ENCODE data around the gene SHROOM3. TPM values are rescaled to one million over a fixed set of nuclear protein-coding genes. Genes with fewer than 3 reads are reported as not detected.

The SHROOM3 gene
- total and polyA plus RNA-seq, 2 experiments from 2014 or later, result 11.3 to 73.5 TPM

- Histone ChIP-seq H3K36me3 (ENCODE audit: insufficient read depth) (no peaks in the 10 kb centered on the region), H3K27ac (ENCODE audit: low read depth) (no peak overlapping the region), H3K4me1 (ENCODE audit: insufficient read depth) (no peaks in the 10 kb centered on the region), H3K9me2 (ENCODE audit: insufficient read depth) (no peaks in the 10 kb centered on the region), H3K4me3 (no peak overlapping the region), H3K4me2 (no peak overlapping the region), H3K79me2 (replicated peaks; ENCODE audit: insufficient read depth) (no peaks in the 10 kb centered on the region), H2AFZ (no peak overlapping the region), H3F3A (replicated peaks; ENCODE audit: low read depth) (no peaks in the 10 kb centered on the region), H3K27me3 (ENCODE audit: insufficient read depth) (no peaks in the 10 kb centered on the region), H4K20me1 (replicated peaks; ENCODE audit: insufficient read depth) (no peaks in the 10 kb centered on the region)
- DNase-seq (ENCODE audit: low spot score) (no peak), ATAC-seq (no peak)
- TF ChIP-seq STAT1 (IDR thresholded peaks at IDR 0.05; ENCODE audit: unreplicated experiment) (no peak), CREB1 (CRISPR knock-in tag; IDR thresholded peaks at IDR 0.05; ENCODE audit: low read depth) (no peak), ZNF462 (CRISPR knock-in tag; IDR thresholded peaks at IDR 0.05) (no peak), POLR2AphosphoS5 (IDR thresholded peaks at IDR 0.05; ENCODE audit: low read depth) (no peak), NANOG (IDR thresholded peaks at IDR 0.05; ENCODE audit: borderline replicate concordance) (no peak), EZH2phosphoT487 (IDR thresholded peaks at IDR 0.05; ENCODE audit: unreplicated experiment) (no peak), ZNF114 (CRISPR knock-in tag; IDR thresholded peaks at IDR 0.05) (no peak), EZH2 (IDR thresholded peaks at IDR 0.05; ENCODE audit: low read depth, unreplicated experiment) (no peak), JUNB (IDR thresholded peaks at IDR 0.05; ENCODE audit: unreplicated experiment) (no peak), REST (IDR thresholded peaks at IDR 0.05; ENCODE audit: unreplicated experiment) (no peak), CTCF (conservative IDR thresholded peaks at IDR 0.05; ENCODE audit: low read depth in 2 of 2) (no peak), ETS1 (IDR thresholded peaks at IDR 0.05) (no peak), ZNF331 (CRISPR knock-in tag; IDR thresholded peaks at IDR 0.05; ENCODE audit: low read depth) (no peak)
- Mint-ChIP-seq H3K27ac (no peak overlapping the region), H3K4me1 (no peaks in the 10 kb centered on the region), H3K36me3 (ENCODE audit: low read depth) (no peaks in the 10 kb centered on the region), H3K27me3 (ENCODE audit: insufficient read depth, low read depth, poor library complexity) (no peaks in the 10 kb centered on the region), H3K9me3 (no peaks in the 10 kb centered on the region), H3K4me3 (no peak overlapping the region)
Observed at GRCh38 chr4:76499461-76499860, 64.4 kb downstream of the SHROOM3 start.

Measured in GM23338 (cell line).